B cell (primary cell): Measurements from ENCODE around the gene RAD51B. TPM values are rescaled to one million over a fixed set of nuclear protein-coding genes. Genes with fewer than 3 reads are reported as not detected.

ENCODE experiments used
- ATAC-seq: fragments of 200-7000 bp; cut with Tn5 transposase; one replicate; pipeline ENCODE4 v1.10.0; 2021; ENCODE audit warnings: low read depth, mild to moderate bottlenecking, moderate number of reproducible peaks, moderate library complexity
- CTCF ChIA-PET: fragments of 350-600 bp; sonication (Branson Sonifier 250); formaldehyde crosslinking; loops from one replicate; lab custom pipeline; 2021; ENCODE audit warnings: antibody characterized with exemption, inconsistent platforms; lab: Charles Lee
- POLR2A ChIA-PET: fragments of 350-600 bp; sonication (Branson Sonifier 250); formaldehyde crosslinking; loops from one replicate; lab custom pipeline; 2021; ENCODE audit warnings: antibody characterized with exemption; lab: Charles Lee
- DNase-seq: peaks from one replicate; pipeline ENCODE4 v3.0.0; 2013
- H2AFZ ChIP-seq: 2 replicates; pipeline ENCODE4 v1.6.1; 2012; ENCODE audit warnings: mild to moderate bottlenecking, low read depth, low read length; ENCODE audit not compliant: insufficient read depth, poor library complexity, severe bottlenecking
- H3K27ac ChIP-seq, 2 donors: 1 replicate in 1 of 2; 2 replicates in 1 of 2; pipeline ENCODE4 v1.5.1; 2012 to 2013; ENCODE audit warnings: low read length in 2 of 2, mild to moderate bottlenecking in 2 of 2, moderate library complexity in 1 of 2
- H3K27me3 ChIP-seq, 4 experiments: fragments of 200-600 bp in 1 of 4; sonication (generic) in 1 of 4; replicated peaks in 1 of 4; 1 replicate in 2 of 4; 2 replicates in 2 of 4; pipeline versions ENCODE4 v1.6.1 to v1.7.0; 2013 to 2016; ENCODE audit warnings: low read length in 3 of 4, mild to moderate bottlenecking in 2 of 4, mixed read lengths in 1 of 4, moderate library complexity in 1 of 4; ENCODE audit not compliant: insufficient read depth in 4 of 4, control insufficient read depth in 3 of 4; ENCODE audit errors: control extremely low read depth in 1 of 4
- H3K36me3 ChIP-seq, 2 experiments: replicated peaks in 1 of 2; 1 replicate in 1 of 2; 2 replicates in 1 of 2; pipeline versions ENCODE4 v1.6.1 to v1.7.1; 2013; ENCODE audit warnings: low read length in 1 of 2; ENCODE audit not compliant: insufficient read depth in 2 of 2, control insufficient read depth in 1 of 2; ENCODE audit errors: control extremely low read depth in 1 of 2, extremely low read depth in 1 of 2
- H3K4me1 ChIP-seq, 2 donors: fragments of 200-600 bp in 1 of 2; sonication (generic) in 1 of 2; 1 replicate in 1 of 2; 2 replicates in 1 of 2; pipeline versions ENCODE4 v1.5.1 to v1.6.1; 2013 to 2017; ENCODE audit warnings: low read length in 2 of 2; ENCODE audit not compliant: control insufficient read depth in 2 of 2, insufficient read depth in 2 of 2
- H3K4me2 ChIP-seq: replicated peaks from 2 replicates; pipeline ENCODE3; 2012; ENCODE audit warnings: mild to moderate bottlenecking, low read depth, low read length; ENCODE audit not compliant: poor library complexity, severe bottlenecking
- H3K4me3 ChIP-seq, 5 experiments: fragments of 200-600 bp in 1 of 5; sonication (generic) in 1 of 5; 1 replicate in 3 of 5; 2 replicates in 2 of 5; pipeline versions ENCODE4 v1.5.1 to v1.7.0; 2011 to 2016; ENCODE audit warnings: low read length in 4 of 5, mild to moderate bottlenecking in 4 of 5, low read depth in 2 of 5, control low read depth in 1 of 5, moderate library complexity in 1 of 5; ENCODE audit not compliant: insufficient read depth in 1 of 5; ENCODE audit errors: control extremely low read depth in 1 of 5, extremely low read depth in 1 of 5
- H3K79me2 ChIP-seq: fragments of 200-600 bp; sonication (generic); one replicate; pipeline ENCODE4 v1.6.0; 2016; ENCODE audit warnings: low read length; ENCODE audit not compliant: control insufficient read depth, insufficient read depth
- H3K9ac ChIP-seq: fragments of 200-600 bp; sonication (generic); 2 replicates; pipeline ENCODE4 v1.6.1; 2017; ENCODE audit warnings: mild to moderate bottlenecking, low read length, moderate library complexity
- H3K9me3 ChIP-seq, 3 donors: one replicate each; pipeline versions ENCODE4 v1.6.1 to v1.7.1; 2013; ENCODE audit warnings: low read length in 2 of 3; ENCODE audit not compliant: control insufficient read depth in 2 of 3, insufficient read depth in 1 of 3; ENCODE audit errors: control extremely low read depth in 1 of 3
- H4K20me1 ChIP-seq: 2 replicates; pipeline ENCODE4 v1.6.0; 2012; ENCODE audit warnings: mild to moderate bottlenecking, low read length; ENCODE audit not compliant: insufficient read depth, control insufficient read depth, poor library complexity, severe bottlenecking
- H3K27ac Mint-ChIP-seq: one replicate; pipeline ENCODE4 v1.8.0; 2021; ENCODE audit warnings: mixed read lengths
- H3K27me3 Mint-ChIP-seq: one replicate; pipeline ENCODE4 v1.8.0; 2021; ENCODE audit warnings: mixed read lengths
- H3K4me1 Mint-ChIP-seq: one replicate; pipeline ENCODE4 v1.8.0; 2021; ENCODE audit warnings: mixed read lengths
- H3K4me3 Mint-ChIP-seq: one replicate; pipeline ENCODE4 v1.8.0; 2021; ENCODE audit warnings: mixed read lengths
- H3K9me3 Mint-ChIP-seq: one replicate; pipeline ENCODE4 v1.8.0; 2022; ENCODE audit warnings: mixed read lengths; ENCODE audit not compliant: insufficient read depth
- CTCF ChIP-seq: fragments of 200-600 bp; IDR thresholded peaks from one replicate; pipeline ENCODE4 v1.8.0; 2022; ENCODE audit warnings: antibody characterized with exemption, mild to moderate bottlenecking
- EZH2 ChIP-seq: IDR thresholded peaks from 2 replicates; pipeline ENCODE4 v1.6.1; 2012; ENCODE audit warnings: borderline replicate concordance, low read depth, mild to moderate bottlenecking, moderate library complexity, low read length; ENCODE audit not compliant: insufficient read depth, poor library complexity, severe bottlenecking
- WGBS: methylation state at CpG from one replicate; pipeline ENCODE4 v1.1.5; 2013; ENCODE audit warnings: missing lambda C conversion rate; ENCODE audit not compliant: insufficient coverage; 5-methylcytosine and 5-hydroxymethylcytosine counted together
- intact Hi-C: fragments of 100-400 bp; cut with micrococcal nuclease; formaldehyde crosslinking; loops from one replicate; pipeline ENCODE4 v1.10.0; 2022
- polyA plus RNA-seq: library from polyadenylated mRNA; depleted of rRNA; stranded (reverse); fragments of >200 nt; gene quantifications from 2 replicates; pipeline ENCODE4 v1.2.3, GENCODE V29; 2012
- total RNA-seq, 2 donors: library from RNA; stranded (reverse); fragments of 120-200 nt in 1 of 2; gene quantifications; 1 replicate in 1 of 2; 2 replicates in 1 of 2; pipeline versions ENCODE4 v1.2.3 to v1.2.4, GENCODE V29; 2013 to 2022

RAD51B gene
- total and polyA plus RNA-seq, 2 donors (not counting 1 experiment from before 2014, with no cell fraction given): 6.5 to 60.6 TPM

- WGBS: 96% methylated on average over 2 of the region's 6 CpGs
Observed at GRCh38 chr14:68364792-68365192, 545.2 kb downstream of the RAD51B start.

More at GRCh38 chr14:68364792-68365192, 545.2 kb downstream of the RAD51B start:
- Mint-ChIP-seq H3K27ac (peak overlapping the region; percentile 88), H3K9me3 (no peaks in the 10 kb centered on the region), H3K4me3 (no peak overlapping the region), H3K27me3 (no peaks in the 10 kb centered on the region), H3K4me1 (peaks cover 92% of the 10 kb centered on the region)
- no peak overlapping the region for H3K9ac ChIP-seq
- no peaks in the 10 kb centered on the region for H3K36me3 ChIP-seq
- H3K79me2 ChIP-seq: no peaks in the 10 kb centered on the region
- H3K4me1 ChIP-seq: peaks cover 82 to 97% of the 10 kb centered on the region in 2 donors
- no peaks in the 10 kb centered on the region for H3K27me3 ChIP-seq
- POLR2A ChIA-PET: interaction anchor here (0.6 to 0.7 kb wide), 2 partner anchors 79 to 151 kb away, joined by 3 to 4 read pairs; no protein-coding TSS in a partner anchor
- ATAC-seq (no peak), DNase-seq (no peak)
- peak overlapping the region; percentile 23 for H2AFZ ChIP-seq
- TF ChIP-seq CTCF: no peak
- no peak for TF ChIP-seq EZH2
- H3K4me2 ChIP-seq: no peak overlapping the region
- CTCF ChIA-PET: interaction anchor here (0.8 to 1.2 kb wide), 3 partner anchors 9 to 113 kb away, joined by 3 read pairs; no protein-coding TSS in a partner anchor
- H3K4me3 ChIP-seq: no peak overlapping the region
- H3K9me3 ChIP-seq: peaks cover 0 to 9% (median 0%) of the 10 kb centered on the region in 3 donors
- H4K20me1 ChIP-seq: no peaks in the 10 kb centered on the region
- intact Hi-C loops: loop anchor here (5.0 kb wide), 2 partner anchors 97 to 453 kb away; no protein-coding TSS in a partner anchor
- peak overlapping the region in 1 of 2 donors; percentile 84 for H3K27ac ChIP-seq
